Breast epithelium (tissue), 3 donors: ENCODE results near the gene ULK1.

Source experiments
- CTCF ChIP-seq, 3 donors: fragments of 450-650 bp; IDR thresholded peaks; one replicate each; pipeline ENCODE4 v1.5.1; 2016 to 2017; ENCODE audit warnings: antibody characterized with exemption in 3 of 3, mild to moderate bottlenecking in 3 of 3, moderate library complexity in 3 of 3
- POLR2A ChIP-seq: fragments of 450-650 bp; IDR thresholded peaks from one replicate; pipeline ENCODE4 v1.6.1; 2016; ENCODE audit warnings: antibody characterized with exemption, mild to moderate bottlenecking, moderate library complexity
- POLR2AphosphoS5 ChIP-seq, 3 donors: sonication (generic); formaldehyde crosslinking; IDR thresholded peaks; one replicate each; pipeline ENCODE4 v1.6.1; 2017; ENCODE audit warnings: antibody characterized with exemption in 3 of 3

GRCh38 chr12:131942671-131943070 is 48.2 kb downstream of the ULK1 start:
- TF ChIP-seq CTCF (IDR thresholded peaks at IDR 0.05), result no peak
- TF ChIP-seq POLR2A, result no peak
- TF ChIP-seq POLR2AphosphoS5 (IDR thresholded peaks at IDR 0.05), result no peak
